Lower leg skin (tissue), 4 donors: ENCODE data around the gene SCAMP2. TPM values are rescaled to one million over a fixed set of nuclear protein-coding genes. Genes with fewer than 3 reads are reported as not detected.

Experiments
- DNase-seq, 2 donors: peaks; one replicate each; pipeline ENCODE4 v3.0.0-alpha.2; 2019; ENCODE audit warnings: low spot score in 2 of 2
- H3K4me3 ChIP-seq: fragments of 200-600 bp; sonication (generic); 2 replicates; pipeline ENCODE4 v1.5.1; 2017; ENCODE audit warnings: mild to moderate bottlenecking, low read depth; ENCODE audit not compliant: poor library complexity, severe bottlenecking
- POLR2A ChIP-seq, 2 donors: fragments of 450-650 bp; IDR thresholded peaks; one replicate each; pipeline ENCODE4 v1.6.1; 2016 to 2017; ENCODE audit warnings: antibody characterized with exemption in 2 of 2, mild to moderate bottlenecking in 1 of 2, moderate library complexity in 1 of 2
- WGBS, 2 donors: methylation state at CpG; one replicate each; pipeline ENCODE4 v1.1.5; 2018; 5-methylcytosine and 5-hydroxymethylcytosine counted together
- intact Hi-C: fragments of 100-400 bp; cut with DNase I; formaldehyde crosslinking; loops from one replicate; pipeline ENCODE4 v1.15.0; 2023; ENCODE audit warnings: low total_unique reads
- total RNA-seq, 4 donors: library from RNA; depleted of rRNA; stranded (reverse); fragments of >200 nt; gene quantifications; one replicate each; pipeline ENCODE4 v1.1.0, GENCODE V29; 2016
- TF ChIP-seq, protein P1 (sequence below), 3 donors: fragments of 450-650 bp; IDR thresholded peaks; one replicate each; pipeline ENCODE4 v1.5.1; 2016; ENCODE audit warnings: antibody characterized with exemption in 3 of 3, mild to moderate bottlenecking in 3 of 3, moderate library complexity in 2 of 3

Gene SCAMP2
- total RNA-seq, 4 donors from 2014 or later, result 97.2 to 134 (median 107) TPM

DNA sequence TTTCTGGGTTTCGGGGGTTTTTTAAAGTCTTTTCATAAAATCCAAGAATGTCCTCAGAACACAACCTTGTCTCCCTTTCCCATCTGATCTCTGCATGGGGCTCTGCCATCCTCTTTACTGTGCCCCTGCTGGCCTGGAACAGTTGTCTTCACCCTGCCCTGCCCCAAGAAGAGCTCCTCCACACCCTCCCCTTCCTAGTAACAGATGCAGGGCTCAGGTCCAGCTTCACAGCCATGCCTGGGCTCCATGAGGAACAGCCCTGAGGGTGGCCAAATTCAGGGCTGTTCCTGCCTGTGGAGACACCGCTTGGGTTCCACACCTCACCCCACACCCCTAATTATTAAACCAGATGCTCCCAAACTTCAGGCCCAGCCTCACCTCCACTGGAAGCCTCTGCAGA lies 17.3 kb downstream of the SCAMP2 start:
- no peak overlapping the region for H3K4me3 ChIP-seq
- intact Hi-C loops, result no loop called here
- no peak for DNase-seq
- TF ChIP-seq, protein P1, sequence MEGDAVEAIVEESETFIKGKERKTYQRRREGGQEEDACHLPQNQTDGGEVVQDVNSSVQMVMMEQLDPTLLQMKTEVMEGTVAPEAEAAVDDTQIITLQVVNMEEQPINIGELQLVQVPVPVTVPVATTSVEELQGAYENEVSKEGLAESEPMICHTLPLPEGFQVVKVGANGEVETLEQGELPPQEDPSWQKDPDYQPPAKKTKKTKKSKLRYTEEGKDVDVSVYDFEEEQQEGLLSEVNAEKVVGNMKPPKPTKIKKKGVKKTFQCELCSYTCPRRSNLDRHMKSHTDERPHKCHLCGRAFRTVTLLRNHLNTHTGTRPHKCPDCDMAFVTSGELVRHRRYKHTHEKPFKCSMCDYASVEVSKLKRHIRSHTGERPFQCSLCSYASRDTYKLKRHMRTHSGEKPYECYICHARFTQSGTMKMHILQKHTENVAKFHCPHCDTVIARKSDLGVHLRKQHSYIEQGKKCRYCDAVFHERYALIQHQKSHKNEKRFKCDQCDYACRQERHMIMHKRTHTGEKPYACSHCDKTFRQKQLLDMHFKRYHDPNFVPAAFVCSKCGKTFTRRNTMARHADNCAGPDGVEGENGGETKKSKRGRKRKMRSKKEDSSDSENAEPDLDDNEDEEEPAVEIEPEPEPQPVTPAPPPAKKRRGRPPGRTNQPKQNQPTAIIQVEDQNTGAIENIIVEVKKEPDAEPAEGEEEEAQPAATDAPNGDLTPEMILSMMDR (IDR thresholded peaks at IDR 0.05), result no peak
- TF ChIP-seq POLR2A (IDR thresholded peaks at IDR 0.05), result no peak
- 32 to 56% methylated on average over 2 of the region's 2 CpGs for WGBS, 2 donors

DNA sequence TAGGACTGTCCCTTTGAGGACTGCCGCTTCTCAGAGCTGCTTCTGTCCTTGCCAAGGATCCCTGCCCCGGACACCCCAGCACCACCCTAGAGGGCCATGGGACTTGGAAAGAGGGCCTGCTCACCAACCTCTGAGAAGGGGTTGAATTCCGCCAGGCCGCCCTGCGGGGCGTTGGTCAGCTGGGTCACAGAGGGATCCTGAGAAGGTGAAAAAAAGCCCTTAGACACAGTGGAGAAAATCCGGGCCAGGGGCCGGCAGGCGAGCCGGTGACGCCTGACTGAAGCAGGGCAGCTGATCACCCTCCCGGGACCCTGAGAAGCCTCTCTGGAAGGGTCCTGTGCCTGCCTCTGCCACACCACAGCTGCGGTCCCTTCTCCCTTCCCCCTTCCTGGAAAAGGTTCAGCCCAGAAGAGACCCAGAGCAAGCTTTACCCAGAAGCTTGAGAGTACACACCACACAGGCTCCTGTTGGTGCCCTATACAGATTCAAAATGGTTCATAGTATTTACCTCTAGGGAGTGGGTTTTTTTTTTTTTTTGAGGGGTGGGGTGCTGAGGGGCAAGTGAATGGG lies 18.6 kb downstream of the SCAMP2 start:
- no peak for DNase-seq
- 90 to 92% methylated on average over 13 of the region's 13 CpGs for WGBS, 2 donors
- H3K4me3 ChIP-seq, result no peak overlapping the region
- no peak for TF ChIP-seq POLR2A (IDR thresholded peaks at IDR 0.05)
- TF ChIP-seq, protein P1 (IDR thresholded peaks at IDR 0.05), result no peak
- intact Hi-C loops, result no loop called here

DNA sequence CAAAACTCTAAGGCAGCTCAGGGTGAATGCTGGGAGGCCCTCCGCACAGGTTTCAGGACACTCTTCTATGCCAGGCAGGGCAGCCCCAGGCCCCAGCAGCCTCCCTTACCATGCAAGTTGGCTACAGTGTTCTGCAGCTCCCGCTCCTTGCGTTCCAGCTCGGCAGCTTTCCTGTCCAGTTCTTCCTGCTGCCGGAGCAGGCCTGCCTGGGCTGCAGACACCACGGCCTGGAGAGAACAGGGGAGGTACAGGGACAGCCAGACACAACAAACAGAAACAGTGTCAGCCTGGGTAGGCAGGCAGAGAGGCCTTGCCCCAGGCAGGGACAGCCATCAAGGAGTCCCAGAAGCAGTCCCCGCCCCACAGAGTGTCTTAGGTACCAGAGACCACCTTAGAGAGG lies 21.2 kb downstream of the SCAMP2 start:
- 89 to 91% methylated on average over 7 of the region's 7 CpGs for WGBS, 2 donors
- intact Hi-C loops, result no loop called here
- DNase-seq, result no peak
- H3K4me3 ChIP-seq, result no peak overlapping the region
- no peak for TF ChIP-seq POLR2A (IDR thresholded peaks at IDR 0.05)
- TF ChIP-seq, protein P1 (IDR thresholded peaks at IDR 0.05), result no peak

DNA sequence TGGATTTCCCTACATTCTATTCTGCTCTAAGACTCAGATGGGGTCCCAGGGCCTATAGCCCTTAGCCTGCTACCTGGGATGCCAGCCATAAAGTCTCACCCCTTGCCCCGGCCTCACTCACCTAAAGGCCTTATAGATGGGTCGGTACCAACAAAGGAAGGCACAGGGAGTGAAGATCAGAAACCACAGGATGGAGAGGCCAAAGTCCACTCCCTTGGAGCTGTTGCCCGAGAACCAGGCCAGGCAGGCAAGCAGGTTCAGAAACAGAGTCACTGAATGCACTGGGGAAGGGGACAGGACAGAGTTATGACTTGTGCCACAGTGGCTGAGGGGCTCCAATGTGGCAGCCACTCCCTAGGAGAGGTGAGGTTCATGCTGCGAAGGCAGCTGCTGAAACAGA lies 22.8 kb downstream of the SCAMP2 start:
- no peak overlapping the region for H3K4me3 ChIP-seq
- no peak for DNase-seq
- WGBS, 2 donors, result 94 to 95% methylated on average over 4 of the region's 4 CpGs
- intact Hi-C loops, result no loop called here
- TF ChIP-seq POLR2A (IDR thresholded peaks at IDR 0.05), result no peak
- TF ChIP-seq, protein P1 (IDR thresholded peaks at IDR 0.05), result no peak

DNA sequence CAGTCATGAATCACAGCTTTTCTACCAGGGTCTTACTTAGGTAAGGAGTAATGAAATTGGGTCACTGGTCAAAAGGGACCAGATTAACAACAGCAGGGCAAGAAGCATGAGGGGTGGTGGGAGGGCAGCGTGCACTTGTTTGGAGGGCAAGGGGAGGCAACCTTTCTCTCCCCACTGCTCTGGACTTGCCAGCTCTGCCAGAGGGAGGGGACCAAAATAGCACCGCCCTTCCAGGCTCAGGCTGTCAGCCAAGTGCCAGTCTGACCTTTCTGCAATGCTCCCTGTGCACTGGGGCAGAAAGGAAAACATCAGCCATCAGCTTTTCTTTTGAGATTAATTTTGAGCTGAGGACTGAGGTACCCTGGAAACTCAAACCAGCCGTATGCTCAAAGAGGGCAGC lies 25.7 kb downstream of the SCAMP2 start:
- TF ChIP-seq, protein P1 (IDR thresholded peaks at IDR 0.05), result no peak
- TF ChIP-seq POLR2A (IDR thresholded peaks at IDR 0.05), result no peak
- DNase-seq, result no peak
- intact Hi-C loops, result loop anchor here (10.0 kb wide), 1 partner anchor 47 kb away; the partner anchor contains the start of gene MPI
- 79 to 90% methylated on average over 3 of the region's 3 CpGs for WGBS, 2 donors
- H3K4me3 ChIP-seq, result no peak overlapping the region

DNA sequence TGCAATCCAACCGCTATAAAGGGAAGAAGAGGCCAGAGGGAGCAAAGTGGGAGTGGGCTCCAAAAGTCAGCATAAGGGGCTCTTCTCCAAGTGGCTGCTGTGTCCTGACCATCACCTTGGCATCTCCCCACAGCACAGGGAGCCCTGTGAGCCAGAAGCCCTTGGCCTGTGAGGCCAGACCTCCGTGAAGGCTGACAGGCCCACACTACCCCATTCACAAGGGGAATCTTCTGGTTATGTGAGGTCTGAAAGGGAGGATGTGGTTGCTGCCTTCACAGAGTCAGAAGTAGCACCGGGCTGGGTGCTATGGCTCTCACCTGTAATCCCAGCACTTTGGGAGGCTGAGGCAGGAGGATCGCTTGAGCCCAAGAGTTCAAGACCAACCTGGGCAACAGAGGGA lies 27.6 kb downstream of the SCAMP2 start:
- intact Hi-C loops, result loop anchor here (10.0 kb wide), 1 partner anchor 49 kb away; the partner anchor contains the start of gene MPI

More for the DNA sequence above, 27.6 kb downstream of the SCAMP2 start:
- WGBS, 2 donors, result 87 to 88% methylated on average over 4 of the region's 4 CpGs
- no peak for TF ChIP-seq POLR2A (IDR thresholded peaks at IDR 0.05)
- TF ChIP-seq, protein P1 (IDR thresholded peaks at IDR 0.05), result no peak
- no peak overlapping the region for H3K4me3 ChIP-seq
- DNase-seq, result no peak
